ENCODE measurements around the gene S100A12.

The S100A12 gene

GRCh38 chr1:153333902-153334301, 41.5 kb downstream of the S100A12 start:
- no peak for DNase-seq (ENCODE audit: low read depth)

GRCh38 chr1:153324912-153325311, 50.5 kb downstream of the S100A12 start:
- DNase-seq (ENCODE audit: low read depth) = no peak

Data from activated T-helper 1 cell treated with Interleukin-2 at 50 U/mL for 16 hours (primary cell).